ENCODE results near the gene TBCE.
"Not testable (repeated sequence)": the region's sequence is repeated elsewhere in the genome, so short reads cannot be mapped to it uniquely, and the experiment has no call there.

The TBCE gene

DNA sequence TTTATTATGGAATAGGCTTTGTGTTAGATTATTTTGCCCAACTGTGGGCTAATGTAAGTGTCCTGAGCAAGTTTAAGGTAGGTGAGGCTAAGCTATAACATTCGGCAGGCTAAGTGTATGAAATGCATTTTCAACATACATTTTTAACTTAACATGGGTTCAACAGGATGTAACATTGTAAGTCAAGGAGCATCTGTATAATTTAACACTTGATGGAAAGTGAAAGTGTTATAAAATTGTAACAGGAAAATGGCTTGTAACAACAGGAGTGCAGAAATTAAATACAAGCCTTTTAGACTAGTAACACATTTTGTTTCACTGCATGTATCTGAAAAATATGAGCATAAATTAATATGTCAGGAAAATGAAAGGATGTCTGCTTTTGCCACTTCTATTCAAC lies 94.7 kb downstream of the TBCE start:
- Histone ChIP-seq H3K36me3 (peaks cover 4% of the 10 kb centered on the region), H3K9me3 (no peaks in the 10 kb centered on the region), H3K4me3 (ENCODE audit: low read depth, low read length) (no peak overlapping the region), H3K27me3 (no peaks in the 10 kb centered on the region), H3K4me1 (no peaks in the 10 kb centered on the region; the same call in 1 of the 2 replicates)
- DNase-seq: no peak
- TF ChIP-seq, protein P1, sequence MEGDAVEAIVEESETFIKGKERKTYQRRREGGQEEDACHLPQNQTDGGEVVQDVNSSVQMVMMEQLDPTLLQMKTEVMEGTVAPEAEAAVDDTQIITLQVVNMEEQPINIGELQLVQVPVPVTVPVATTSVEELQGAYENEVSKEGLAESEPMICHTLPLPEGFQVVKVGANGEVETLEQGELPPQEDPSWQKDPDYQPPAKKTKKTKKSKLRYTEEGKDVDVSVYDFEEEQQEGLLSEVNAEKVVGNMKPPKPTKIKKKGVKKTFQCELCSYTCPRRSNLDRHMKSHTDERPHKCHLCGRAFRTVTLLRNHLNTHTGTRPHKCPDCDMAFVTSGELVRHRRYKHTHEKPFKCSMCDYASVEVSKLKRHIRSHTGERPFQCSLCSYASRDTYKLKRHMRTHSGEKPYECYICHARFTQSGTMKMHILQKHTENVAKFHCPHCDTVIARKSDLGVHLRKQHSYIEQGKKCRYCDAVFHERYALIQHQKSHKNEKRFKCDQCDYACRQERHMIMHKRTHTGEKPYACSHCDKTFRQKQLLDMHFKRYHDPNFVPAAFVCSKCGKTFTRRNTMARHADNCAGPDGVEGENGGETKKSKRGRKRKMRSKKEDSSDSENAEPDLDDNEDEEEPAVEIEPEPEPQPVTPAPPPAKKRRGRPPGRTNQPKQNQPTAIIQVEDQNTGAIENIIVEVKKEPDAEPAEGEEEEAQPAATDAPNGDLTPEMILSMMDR (IDR thresholded peaks at IDR 0.05; ENCODE audit: low read depth, low read length): no peak

DNA sequence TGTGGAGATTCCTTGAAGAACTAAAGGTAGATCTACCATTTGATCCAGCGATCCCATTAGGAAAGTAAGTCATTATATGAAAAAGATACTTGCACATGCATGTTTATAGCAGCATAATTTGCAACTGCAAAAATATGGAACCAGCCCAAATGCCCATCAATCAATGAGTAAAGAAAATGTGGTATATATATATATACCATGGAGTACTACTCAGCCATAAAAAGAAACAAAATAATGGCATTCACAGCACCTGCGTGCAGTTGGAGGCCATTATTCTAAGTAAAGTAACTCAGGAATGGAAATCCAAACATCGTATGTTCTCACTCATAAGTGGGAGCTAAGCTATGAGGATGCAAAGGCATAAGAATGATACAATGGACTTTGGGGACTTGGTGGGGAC lies 95.6 kb downstream of the TBCE start:
- not testable (repeated sequence) for H3K27me3 ChIP-seq; H3K4me1 ChIP-seq; H3K4me3 ChIP-seq (ENCODE audit: low read depth, low read length); DNase-seq; H3K36me3 ChIP-seq; H3K9me3 ChIP-seq

DNA sequence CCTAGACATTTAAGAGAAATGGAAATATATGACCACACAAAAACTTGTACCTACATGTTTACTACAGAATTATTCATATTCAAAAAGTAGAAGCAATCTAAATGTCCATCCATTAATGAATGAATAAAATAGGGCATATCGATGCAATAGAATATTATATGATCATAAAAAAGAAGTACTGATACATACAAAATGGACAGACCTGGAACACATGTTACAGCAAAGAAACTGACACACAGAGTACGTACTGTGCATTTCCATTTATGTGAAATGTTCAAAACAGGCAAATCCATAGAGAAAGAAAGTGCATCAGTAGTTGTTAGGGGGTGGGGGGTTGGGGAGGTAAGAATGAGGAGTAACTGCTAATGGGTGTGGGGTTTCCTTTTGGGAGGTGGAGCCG lies 97.8 kb downstream of the TBCE start:
- TF ChIP-seq, protein P1 (IDR thresholded peaks at IDR 0.05; ENCODE audit: low read depth, low read length): no peak
- Histone ChIP-seq H3K9me3 (no peaks in the 10 kb centered on the region), H3K36me3 (peaks cover 14% of the 10 kb centered on the region), H3K27me3 (no peaks in the 10 kb centered on the region), H3K4me3 (ENCODE audit: low read depth, low read length) (no peak overlapping the region), H3K4me1 (no peaks in the 10 kb centered on the region; the same call in 1 of the 2 replicates)
- DNase-seq: no peak

DNA sequence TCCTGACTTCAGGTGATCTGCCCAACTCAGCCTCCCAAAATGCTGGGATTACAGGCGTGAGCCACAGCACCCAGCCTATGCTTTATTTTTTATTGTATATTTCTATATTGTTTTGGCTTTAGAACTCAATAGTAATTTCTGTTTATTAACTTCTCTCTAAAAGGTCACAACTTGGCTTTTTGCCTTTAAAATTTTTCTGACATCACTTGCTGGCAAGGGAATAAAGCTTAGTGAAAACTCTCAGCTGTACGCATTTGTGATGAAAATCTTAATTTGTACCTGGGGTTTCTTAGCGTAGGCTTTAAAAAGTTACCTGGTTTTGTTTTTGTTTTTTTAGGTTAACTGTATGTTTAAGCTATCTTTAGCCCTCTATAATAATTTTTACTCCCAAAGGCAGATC lies 100.8 kb downstream of the TBCE start:
- Histone ChIP-seq H3K4me3 (ENCODE audit: low read depth, low read length) (no peak overlapping the region), H3K27me3 (no peaks in the 10 kb centered on the region), H3K4me1 (no peaks in the 10 kb centered on the region), H3K9me3 (no peaks in the 10 kb centered on the region), H3K36me3 (peaks cover 22% of the 10 kb centered on the region)
- DNase-seq: no peak
- TF ChIP-seq, protein P1 (IDR thresholded peaks at IDR 0.05; ENCODE audit: low read depth, low read length): no peak

DNA sequence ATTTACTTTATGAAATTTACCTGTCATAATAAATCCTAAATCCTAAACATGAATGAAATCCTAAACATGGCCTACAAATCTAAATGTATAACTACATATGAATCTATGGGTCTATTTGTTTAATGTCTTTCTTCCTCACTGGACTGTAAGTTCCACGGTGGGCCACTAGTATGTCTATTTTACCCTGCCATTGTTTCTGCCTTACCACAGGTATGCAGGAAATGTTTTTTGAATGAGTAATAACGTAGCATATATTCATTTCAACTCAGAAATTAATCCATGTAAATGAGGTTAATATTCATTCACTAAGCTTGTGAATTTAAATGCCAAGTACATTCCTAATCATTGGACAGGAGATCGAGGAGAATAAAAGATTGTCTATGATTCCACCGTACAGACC lies 101.7 kb downstream of the TBCE start:
- TF ChIP-seq, protein P1 (IDR thresholded peaks at IDR 0.05; ENCODE audit: low read depth, low read length): no peak
- Histone ChIP-seq H3K36me3 (peaks cover 22% of the 10 kb centered on the region), H3K27me3 (no peaks in the 10 kb centered on the region), H3K4me1 (no peaks in the 10 kb centered on the region), H3K9me3 (no peaks in the 10 kb centered on the region), H3K4me3 (ENCODE audit: low read depth, low read length) (no peak overlapping the region)
- no peak for DNase-seq

DNA sequence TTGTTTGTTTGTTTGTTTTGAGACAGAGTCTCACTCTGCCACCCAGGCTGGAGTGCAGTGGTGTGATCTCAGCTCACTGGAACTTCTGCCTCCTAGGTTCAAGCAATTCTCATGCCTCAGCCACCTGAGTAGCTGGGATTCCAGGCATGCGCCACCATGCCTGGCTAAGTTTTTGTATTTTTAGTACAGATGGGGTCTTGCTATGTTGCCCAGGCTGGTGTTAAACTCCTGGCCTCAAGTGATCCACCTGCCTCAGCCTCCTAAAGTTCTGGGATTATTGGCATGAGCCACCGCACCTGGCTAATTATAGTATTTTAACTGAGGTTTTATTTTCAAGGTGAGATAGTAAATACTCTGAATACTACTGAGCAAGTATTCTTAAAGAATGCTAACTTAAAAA lies 102.7 kb downstream of the TBCE start:
- not testable (repeated sequence) for H3K4me3 ChIP-seq (ENCODE audit: low read depth, low read length); DNase-seq; H3K27me3 ChIP-seq; H3K9me3 ChIP-seq; H3K4me1 ChIP-seq
- peaks cover 22% of the 10 kb centered on the region for H3K36me3 ChIP-seq

DNA sequence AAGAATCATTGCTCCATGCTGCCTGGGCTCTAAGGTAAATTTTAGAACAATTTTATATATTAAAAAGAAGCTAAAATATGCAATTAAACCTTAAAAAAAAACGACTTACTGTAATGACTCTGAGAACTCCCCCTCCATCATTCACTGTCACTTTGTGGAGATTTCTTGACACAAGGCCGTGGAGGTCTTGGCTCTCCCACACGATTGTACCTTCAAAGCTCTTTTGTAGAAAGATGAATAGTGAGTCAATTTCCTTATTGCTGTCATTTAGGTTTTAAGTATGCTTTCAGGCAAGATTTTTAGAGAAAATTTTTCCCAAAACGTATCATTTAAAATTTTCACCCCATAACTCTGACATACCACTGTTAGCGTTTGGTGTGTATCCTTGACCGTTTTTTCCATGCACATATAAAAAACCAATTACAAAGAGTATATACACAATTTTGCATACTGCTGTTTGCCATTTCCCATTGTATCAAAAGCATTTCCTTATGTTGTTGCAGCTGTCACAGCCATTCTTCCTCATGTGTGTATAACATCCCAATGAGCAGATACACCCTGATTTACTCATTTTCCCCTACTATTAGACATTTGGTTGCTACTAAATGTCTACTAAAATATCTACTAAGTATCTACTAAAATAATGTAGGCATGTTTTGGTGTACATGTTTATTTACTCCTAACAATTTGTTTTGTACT lies 103.7 kb downstream of the TBCE start:
- H3K36me3 ChIP-seq: peaks cover 24% of the 10 kb centered on the region
- no peak for DNase-seq
- H3K27me3 ChIP-seq: no peaks in the 10 kb centered on the region
- H3K4me1 ChIP-seq: no peaks in the 10 kb centered on the region
- H3K9me3 ChIP-seq: no peaks in the 10 kb centered on the region
- TF ChIP-seq, protein P1 (IDR thresholded peaks at IDR 0.05; ENCODE audit: low read depth, low read length): no peak
- H3K4me3 ChIP-seq (ENCODE audit: low read depth, low read length): no peak overlapping the region

All from BE2C (cell line).